GM19240 (cell line): ENCODE measurements around the gene PHPT1.
"Not testable (repeated sequence)": the region's sequence is repeated elsewhere in the genome, so short reads cannot be mapped to it uniquely, and the experiment has no call there.

Experiments used
- DNase-seq: peaks from one replicate; pipeline ENCODE4 v3.0.0; 2011; ENCODE audit warnings: low spot score; ENCODE audit not compliant: insufficient read length

PHPT1 gene

GRCh38 chr9:136849038-136849959 lies at the start of gene PHPT1:
PHPT1 (plus strand) TSS chr9:136849409; CDS start chr9:136849431, 22 bp downstream.
- DNase-seq, result peak; percentile 100

GRCh38 chr9:136799854-136800657 lies 49.2 kb upstream of the PHPT1 start:
- DNase-seq, result peak; percentile 67

GRCh38 chr9:136802321-136802720 lies 46.9 kb upstream of the PHPT1 start:
- DNase-seq, result no peak

GRCh38 chr9:136803009-136803550 lies 46.1 kb upstream of the PHPT1 start:
- not testable (repeated sequence) for DNase-seq

- DNase-seq, result no peak
Observed at GRCh38 chr9:136803551-136804508, 45.4 kb upstream of the PHPT1 start.

GRCh38 chr9:136804509-136805206 lies 44.6 kb upstream of the PHPT1 start:
- no peak for DNase-seq

GRCh38 chr9:136805207-136805740 lies 43.9 kb upstream of the PHPT1 start:
- no peak for DNase-seq

GRCh38 chr9:136806067-136806466 lies 43.1 kb upstream of the PHPT1 start:
- no peak for DNase-seq

GRCh38 chr9:136806631-136807201 lies 42.5 kb upstream of the PHPT1 start:
- no peak for DNase-seq

GRCh38 chr9:136807281-136808074 lies 41.7 kb upstream of the PHPT1 start, which contains the start of gene RABL6:
RABL6 (plus strand) TSS chr9:136807948; CDS start chr9:136808197, 249 bp downstream.
- peak; percentile 97 for DNase-seq

- no peak for DNase-seq
Observed at GRCh38 chr9:136808075-136808805, 41.0 kb upstream of the PHPT1 start.

GRCh38 chr9:136808806-136809158 lies 40.4 kb upstream of the PHPT1 start:
- DNase-seq, result no peak

- no peak for DNase-seq
Observed at GRCh38 chr9:136814725-136815421, 34.3 kb upstream of the PHPT1 start.

- DNase-seq, result no peak
Observed at GRCh38 chr9:136815422-136815782, 33.8 kb upstream of the PHPT1 start.

- DNase-seq, result no peak
Observed at GRCh38 chr9:136820971-136821825, 28.0 kb upstream of the PHPT1 start.

GRCh38 chr9:136821826-136822544 lies 27.2 kb upstream of the PHPT1 start:
- DNase-seq, result no peak
